ENCODE measurements around the gene PTPA. TPM values are rescaled to one million over a fixed set of nuclear protein-coding genes. Genes with fewer than 3 reads are reported as not detected.
A peak's percentile ranks its signal among the peaks of the same experiment; 100 is the strongest.

The PTPA gene
- total RNA-seq, 1 experiment from 2014 or later: 182 TPM

DNA sequence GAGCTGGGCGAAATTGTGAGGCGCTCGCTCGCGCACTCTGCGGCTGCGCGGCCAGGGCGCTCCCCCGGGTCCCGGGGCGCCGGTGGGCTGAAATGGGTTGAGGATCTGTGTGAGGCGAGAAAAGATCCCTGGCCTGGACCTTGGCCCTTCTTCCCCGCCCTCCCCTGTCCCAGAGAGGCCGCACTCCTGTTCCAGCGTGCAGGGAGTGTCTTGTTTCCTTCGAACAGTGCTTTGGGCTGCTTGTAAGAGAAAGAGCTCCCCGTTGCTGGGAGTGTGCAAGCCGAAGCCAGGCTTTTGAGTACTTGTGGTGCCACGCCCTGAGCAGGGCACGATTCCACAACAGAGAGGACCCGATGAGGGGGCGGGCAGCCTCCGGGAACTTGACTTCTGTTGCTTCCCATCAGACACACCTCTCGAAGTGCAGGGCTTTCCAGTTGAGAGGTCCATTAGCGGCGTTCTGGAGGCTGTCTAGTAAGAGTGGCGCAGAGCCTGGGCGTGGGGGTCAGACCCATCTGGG lies 29.8 kb upstream of the PTPA start:
- Histone ChIP-seq H4K20me1 (ENCODE audit: insufficient read depth) (no peaks in the 10 kb centered on the region), H3K4me2 (peak overlapping the region; percentile 90), H3F3A (ENCODE audit: insufficient read depth, low read depth) (peaks cover 5% of the 10 kb centered on the region; the same call in 1 of the 2 replicates), H2AFZ (peak overlapping the region; percentile 88), H3K4me3 (peak overlapping the region; percentile 68), H3K9me3 (ENCODE audit: insufficient read depth, low read depth) (no peaks in the 10 kb centered on the region), H3K4me1 (replicated peaks; ENCODE audit: insufficient read depth) (peaks cover 27% of the 10 kb centered on the region), H3K79me2 (ENCODE audit: low read depth) (peaks cover 33% of the 10 kb centered on the region), H3K9me2 (ENCODE audit: insufficient read depth) (no peaks in the 10 kb centered on the region), H3K27ac (no peak overlapping the region), H3K36me3 (ENCODE audit: low read depth) (no peaks in the 10 kb centered on the region), H3K27me3 (ENCODE audit: insufficient read depth, low read depth) (no peaks in the 10 kb centered on the region)
- TF ChIP-seq, protein P1, sequence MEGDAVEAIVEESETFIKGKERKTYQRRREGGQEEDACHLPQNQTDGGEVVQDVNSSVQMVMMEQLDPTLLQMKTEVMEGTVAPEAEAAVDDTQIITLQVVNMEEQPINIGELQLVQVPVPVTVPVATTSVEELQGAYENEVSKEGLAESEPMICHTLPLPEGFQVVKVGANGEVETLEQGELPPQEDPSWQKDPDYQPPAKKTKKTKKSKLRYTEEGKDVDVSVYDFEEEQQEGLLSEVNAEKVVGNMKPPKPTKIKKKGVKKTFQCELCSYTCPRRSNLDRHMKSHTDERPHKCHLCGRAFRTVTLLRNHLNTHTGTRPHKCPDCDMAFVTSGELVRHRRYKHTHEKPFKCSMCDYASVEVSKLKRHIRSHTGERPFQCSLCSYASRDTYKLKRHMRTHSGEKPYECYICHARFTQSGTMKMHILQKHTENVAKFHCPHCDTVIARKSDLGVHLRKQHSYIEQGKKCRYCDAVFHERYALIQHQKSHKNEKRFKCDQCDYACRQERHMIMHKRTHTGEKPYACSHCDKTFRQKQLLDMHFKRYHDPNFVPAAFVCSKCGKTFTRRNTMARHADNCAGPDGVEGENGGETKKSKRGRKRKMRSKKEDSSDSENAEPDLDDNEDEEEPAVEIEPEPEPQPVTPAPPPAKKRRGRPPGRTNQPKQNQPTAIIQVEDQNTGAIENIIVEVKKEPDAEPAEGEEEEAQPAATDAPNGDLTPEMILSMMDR (conservative IDR thresholded peaks at IDR 0.05): no peak
- TF ChIP-seq EZH2 (IDR thresholded peaks at IDR 0.05; ENCODE audit: low read depth): no peak
- DNase-seq: peak in 1 of 2 experiments; percentile 32
- TSS peak; percentile 62 for BruUV-seq (replicated peaks)
- CTCF ChIA-PET: interaction anchor here (0.7 to 1.4 kb wide), 2 partner anchors 16 to 53 kb away, joined by 3 to 6 read pairs; partner anchors contain the start of gene SH3GLB2
- POLR2A ChIA-PET (ENCODE audit: unreplicated experiment): interaction anchor here (0.5 to 0.7 kb wide), 4 partner anchors 29 to 362 kb away, joined by 3 to 8 read pairs (median 8); partner anchors contain the start of genes CRAT and PTPA
- intact Hi-C loops (cut with micrococcal nuclease; ENCODE audit: unreplicated experiment): loop anchor here (1.0 kb wide), 4 partner anchors 29 to 55 kb away; partner anchors contain the start of genes CRAT and MIGA2

DNA sequence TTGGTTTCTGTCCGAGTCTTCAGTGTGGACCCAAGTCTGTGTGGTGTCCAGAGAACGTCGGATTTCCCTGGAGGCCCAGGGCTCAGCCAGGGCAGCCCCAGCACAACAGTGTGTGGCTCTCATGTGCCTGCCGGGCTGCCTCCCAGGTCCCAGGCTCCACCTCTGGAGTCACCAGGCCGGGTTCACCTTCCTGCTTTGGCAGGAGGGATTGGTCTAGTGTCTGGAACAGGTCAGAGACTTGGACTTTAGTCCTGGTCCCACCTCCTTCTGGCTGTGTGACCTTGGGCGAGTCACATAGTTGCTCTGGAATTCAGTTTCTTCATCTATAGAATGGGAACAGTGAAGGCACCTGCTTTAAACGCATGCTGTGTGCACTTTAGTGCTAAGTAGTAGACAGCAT lies 27.1 kb upstream of the PTPA start:
- H3K9me3 ChIP-seq (ENCODE audit: insufficient read depth, low read depth): no peaks in the 10 kb centered on the region
- no peaks in the 10 kb centered on the region; the same call in 1 of the 2 replicates for H3F3A ChIP-seq (ENCODE audit: insufficient read depth, low read depth)
- ChIA-PET CTCF (interaction anchor here (0.6 kb wide), 1 partner anchor 17 kb away, joined by 3 read pairs; no protein-coding TSS in a partner anchor), POLR2A (ENCODE audit: unreplicated experiment) (no interaction called here)
- H3K27me3 ChIP-seq (ENCODE audit: insufficient read depth, low read depth): no peaks in the 10 kb centered on the region
- no peak overlapping the region for H2AFZ ChIP-seq
- no peak for TF ChIP-seq EZH2 (IDR thresholded peaks at IDR 0.05; ENCODE audit: low read depth)
- TF ChIP-seq, protein P1 (conservative IDR thresholded peaks at IDR 0.05): no peak
- H3K36me3 ChIP-seq (ENCODE audit: low read depth): no peaks in the 10 kb centered on the region
- DNase-seq: peak in 1 of 2 experiments; percentile 28
- no peaks in the 10 kb centered on the region for H4K20me1 ChIP-seq (ENCODE audit: insufficient read depth)
- intact Hi-C loops (cut with micrococcal nuclease; ENCODE audit: unreplicated experiment): no loop called here
- H3K9me2 ChIP-seq (ENCODE audit: insufficient read depth): no peaks in the 10 kb centered on the region
- no TSS peak for BruUV-seq (replicated peaks)
- peaks cover 33% of the 10 kb centered on the region for H3K79me2 ChIP-seq (ENCODE audit: low read depth)
- H3K27ac ChIP-seq: no peak overlapping the region
- peaks cover 18% of the 10 kb centered on the region for H3K4me1 ChIP-seq (replicated peaks; ENCODE audit: insufficient read depth)
- no peak overlapping the region for H3K4me2 ChIP-seq
- H3K4me3 ChIP-seq: no peak overlapping the region

DNA sequence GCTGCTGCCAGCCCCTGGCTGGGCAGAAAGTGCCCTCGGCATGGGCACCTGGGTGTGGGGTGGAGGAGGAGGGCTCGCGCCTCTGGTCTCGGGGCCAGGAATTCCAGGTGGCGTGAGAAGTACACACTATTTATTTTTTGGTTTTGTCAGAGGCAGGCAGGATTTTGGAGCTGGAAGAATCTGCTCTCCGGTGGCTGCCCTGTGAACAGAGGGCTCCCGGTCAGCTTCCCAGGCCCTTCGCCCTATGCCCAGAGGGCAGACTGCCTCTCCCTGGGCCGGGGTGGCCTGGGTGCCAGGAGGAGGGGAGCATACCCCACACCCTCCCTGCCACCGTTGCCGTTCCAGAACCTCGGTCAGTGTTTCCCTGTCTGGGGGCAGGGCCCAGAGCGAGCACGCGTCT lies 22.0 kb upstream of the PTPA start:
- intact Hi-C loops (cut with micrococcal nuclease; ENCODE audit: unreplicated experiment): no loop called here

More for the DNA sequence above, 22.0 kb upstream of the PTPA start:
- no peaks in the 10 kb centered on the region for H3K27me3 ChIP-seq (ENCODE audit: insufficient read depth, low read depth)
- no peaks in the 10 kb centered on the region for H3K36me3 ChIP-seq (ENCODE audit: low read depth)
- H3K4me2 ChIP-seq: no peak overlapping the region
- H3F3A ChIP-seq (ENCODE audit: insufficient read depth, low read depth): no peaks in the 10 kb centered on the region; the same call in 1 of the 2 replicates
- no peaks in the 10 kb centered on the region; the same call in 1 of the 2 replicates for H3K79me2 ChIP-seq (ENCODE audit: low read depth)
- H3K9me2 ChIP-seq (ENCODE audit: insufficient read depth): no peaks in the 10 kb centered on the region
- H2AFZ ChIP-seq: no peak overlapping the region
- no peaks in the 10 kb centered on the region for H3K9me3 ChIP-seq (ENCODE audit: insufficient read depth, low read depth)
- H4K20me1 ChIP-seq (ENCODE audit: insufficient read depth): no peaks in the 10 kb centered on the region
- no TSS peak for BruUV-seq (replicated peaks)
- ChIA-PET CTCF (no interaction called here), POLR2A (ENCODE audit: unreplicated experiment) (no interaction called here)
- DNase-seq: no peak
- TF ChIP-seq, protein P1 (conservative IDR thresholded peaks at IDR 0.05): no peak
- TF ChIP-seq EZH2 (IDR thresholded peaks at IDR 0.05; ENCODE audit: low read depth): no peak
- no peak overlapping the region for H3K4me3 ChIP-seq
- no peaks in the 10 kb centered on the region for H3K4me1 ChIP-seq (replicated peaks; ENCODE audit: insufficient read depth)
- H3K27ac ChIP-seq: no peak overlapping the region

Measured in PC-9 (cell line).